Ovary (tissue), 3 donors: ENCODE results near the gene SPG11.

ENCODE experiments used
- EP300 ChIP-seq: sonication (generic); formaldehyde crosslinking; IDR thresholded peaks from one replicate; pipeline ENCODE4 v1.6.1; 2017; ENCODE audit warnings: antibody characterized with exemption
- POLR2A ChIP-seq: fragments of 450-650 bp; IDR thresholded peaks from one replicate; pipeline ENCODE4 v1.6.1; 2017; ENCODE audit warnings: antibody characterized with exemption, mild to moderate bottlenecking, moderate library complexity
- TF ChIP-seq, protein P1 (sequence below), 3 donors: fragments of 450-650 bp in 2 of 3; fragments of 200-600 bp in 1 of 3; IDR thresholded peaks; one replicate each; pipeline versions ENCODE4 v1.5.1 to v1.8.0; 2016 to 2022; ENCODE audit warnings: antibody characterized with exemption in 3 of 3, mild to moderate bottlenecking in 1 of 3
- donor health status: DM: no; HTN: no; CAD: no.

DNA sequence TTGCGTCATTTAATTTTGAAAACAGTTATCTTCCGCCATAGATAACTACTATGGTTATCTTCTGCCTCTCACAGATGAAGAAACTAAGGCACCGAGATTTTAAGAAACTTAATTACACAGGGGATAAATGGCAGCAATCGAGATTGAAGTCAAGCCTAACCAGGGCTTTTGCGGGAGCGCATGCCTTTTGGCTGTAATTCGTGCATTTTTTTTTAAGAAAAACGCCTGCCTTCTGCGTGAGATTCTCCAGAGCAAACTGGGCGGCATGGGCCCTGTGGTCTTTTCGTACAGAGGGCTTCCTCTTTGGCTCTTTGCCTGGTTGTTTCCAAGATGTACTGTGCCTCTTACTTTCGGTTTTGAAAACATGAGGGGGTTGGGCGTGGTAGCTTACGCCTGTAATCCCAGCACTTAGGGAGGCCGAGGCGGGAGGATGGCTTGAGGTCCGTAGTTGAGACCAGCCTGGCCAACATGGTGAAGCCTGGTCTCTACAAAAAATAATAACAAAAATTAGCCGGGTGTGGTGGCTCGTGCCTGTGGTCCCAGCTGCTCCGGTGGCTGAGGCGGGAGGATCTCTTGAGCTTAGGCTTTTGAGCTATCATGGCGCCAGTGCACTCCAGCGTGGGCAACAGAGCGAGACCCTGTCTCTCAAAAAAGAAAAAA lies 49.0 kb upstream of the SPG11 start:
- TF ChIP-seq, protein P1, sequence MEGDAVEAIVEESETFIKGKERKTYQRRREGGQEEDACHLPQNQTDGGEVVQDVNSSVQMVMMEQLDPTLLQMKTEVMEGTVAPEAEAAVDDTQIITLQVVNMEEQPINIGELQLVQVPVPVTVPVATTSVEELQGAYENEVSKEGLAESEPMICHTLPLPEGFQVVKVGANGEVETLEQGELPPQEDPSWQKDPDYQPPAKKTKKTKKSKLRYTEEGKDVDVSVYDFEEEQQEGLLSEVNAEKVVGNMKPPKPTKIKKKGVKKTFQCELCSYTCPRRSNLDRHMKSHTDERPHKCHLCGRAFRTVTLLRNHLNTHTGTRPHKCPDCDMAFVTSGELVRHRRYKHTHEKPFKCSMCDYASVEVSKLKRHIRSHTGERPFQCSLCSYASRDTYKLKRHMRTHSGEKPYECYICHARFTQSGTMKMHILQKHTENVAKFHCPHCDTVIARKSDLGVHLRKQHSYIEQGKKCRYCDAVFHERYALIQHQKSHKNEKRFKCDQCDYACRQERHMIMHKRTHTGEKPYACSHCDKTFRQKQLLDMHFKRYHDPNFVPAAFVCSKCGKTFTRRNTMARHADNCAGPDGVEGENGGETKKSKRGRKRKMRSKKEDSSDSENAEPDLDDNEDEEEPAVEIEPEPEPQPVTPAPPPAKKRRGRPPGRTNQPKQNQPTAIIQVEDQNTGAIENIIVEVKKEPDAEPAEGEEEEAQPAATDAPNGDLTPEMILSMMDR (IDR thresholded peaks at IDR 0.05), result no peak
- TF ChIP-seq POLR2A (no peak), EP300 (no peak)
